Thymus (tissue), 11 donors: ENCODE results near the gene TRIO. TPM values are rescaled to one million over a fixed set of nuclear protein-coding genes. Genes with fewer than 3 reads are reported as not detected.

ENCODE experiments used
- DNase-seq, 9 donors: peaks; one replicate each; pipeline ENCODE4 v3.0.0-alpha.2; 2013; ENCODE audit warnings: low spot score in 9 of 9, low read depth in 6 of 9, missing footprints in 1 of 9
- H3K27ac ChIP-seq, 2 donors: one replicate each; pipeline ENCODE4 v1.5.1; 2013; ENCODE audit warnings: control low read depth in 1 of 2, low read depth in 1 of 2, low read length in 1 of 2, mild to moderate bottlenecking in 1 of 2, moderate library complexity in 1 of 2
- H3K27me3 ChIP-seq, 2 donors: one replicate each; pipeline ENCODE4 v1.5.1; 2013; ENCODE audit warnings: low read length in 1 of 2; ENCODE audit not compliant: control insufficient read depth in 2 of 2, insufficient read depth in 1 of 2
- H3K36me3 ChIP-seq, 2 donors: one replicate each; pipeline ENCODE4 v1.5.1; 2013; ENCODE audit warnings: low read length in 1 of 2, mild to moderate bottlenecking in 1 of 2, moderate library complexity in 1 of 2; ENCODE audit not compliant: control insufficient read depth in 2 of 2, insufficient read depth in 2 of 2
- H3K4me1 ChIP-seq, 2 donors: one replicate each; pipeline ENCODE4 v1.5.1; 2013; ENCODE audit warnings: low read length in 2 of 2; ENCODE audit not compliant: control insufficient read depth in 2 of 2, insufficient read depth in 2 of 2
- H3K4me3 ChIP-seq, 2 donors: one replicate each; pipeline ENCODE4 v1.5.1; 2013; ENCODE audit warnings: low read length in 2 of 2, control low read depth in 1 of 2, mild to moderate bottlenecking in 1 of 2
- H3K9me3 ChIP-seq, 2 donors: one replicate each; pipeline ENCODE4 v1.5.1; 2013; ENCODE audit warnings: low read length in 1 of 2, mild to moderate bottlenecking in 1 of 2; ENCODE audit not compliant: control insufficient read depth in 2 of 2, insufficient read depth in 1 of 2
- WGBS: extraction: QIAGEN DNeasy Blood & Tissue Kit; methylation state at CpG from one replicate; pipeline ENCODE4 v1.1.7; 2013; 5-methylcytosine and 5-hydroxymethylcytosine counted together
- polyA plus RNA-seq: library from polyadenylated mRNA; stranded (reverse); fragments of 200-250 nt; gene quantifications from one replicate; pipeline ENCODE4 v1.2.3, GENCODE V29; 2013
- total RNA-seq: library from RNA; stranded (reverse); fragments of 120-200 nt; gene quantifications from one replicate; pipeline ENCODE4 v1.2.4, GENCODE V29; 2013
- donor health status: healthy.

The TRIO gene
- total and polyA plus RNA-seq, 2 donors: 26.9 to 52.1 TPM

DNA sequence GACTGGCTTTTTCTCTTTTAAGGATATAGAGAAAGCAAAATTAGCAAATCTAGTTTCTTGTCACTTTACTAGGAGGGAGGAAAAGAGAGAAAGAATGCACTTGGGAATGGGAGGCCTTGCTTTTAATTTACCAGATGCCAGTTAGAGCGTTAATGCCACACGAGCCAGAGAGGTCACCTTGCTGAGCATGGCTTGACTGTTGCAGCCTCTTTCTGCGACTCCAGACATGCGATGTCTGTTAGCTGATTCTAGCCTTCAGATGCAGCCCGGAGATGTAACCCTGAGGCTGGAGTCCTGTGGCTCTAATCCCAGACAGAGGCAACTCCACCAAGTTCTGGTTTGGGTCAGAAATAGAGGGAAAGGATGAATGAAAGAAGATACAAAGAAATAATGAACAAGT is 152.5 kb downstream of the TRIO start:
- H3K4me3 ChIP-seq: no peak overlapping the region
- H3K4me1 ChIP-seq: no peaks in the 10 kb centered on the region
- H3K36me3 ChIP-seq: peaks cover 0 to 22% of the 10 kb centered on the region in 2 donors
- H3K27ac ChIP-seq: no peak overlapping the region
- 99% methylated on average over 5 of the region's 5 CpGs for WGBS
- no peaks in the 10 kb centered on the region for H3K27me3 ChIP-seq
- H3K9me3 ChIP-seq: no peaks in the 10 kb centered on the region
- no peak for DNase-seq

DNA sequence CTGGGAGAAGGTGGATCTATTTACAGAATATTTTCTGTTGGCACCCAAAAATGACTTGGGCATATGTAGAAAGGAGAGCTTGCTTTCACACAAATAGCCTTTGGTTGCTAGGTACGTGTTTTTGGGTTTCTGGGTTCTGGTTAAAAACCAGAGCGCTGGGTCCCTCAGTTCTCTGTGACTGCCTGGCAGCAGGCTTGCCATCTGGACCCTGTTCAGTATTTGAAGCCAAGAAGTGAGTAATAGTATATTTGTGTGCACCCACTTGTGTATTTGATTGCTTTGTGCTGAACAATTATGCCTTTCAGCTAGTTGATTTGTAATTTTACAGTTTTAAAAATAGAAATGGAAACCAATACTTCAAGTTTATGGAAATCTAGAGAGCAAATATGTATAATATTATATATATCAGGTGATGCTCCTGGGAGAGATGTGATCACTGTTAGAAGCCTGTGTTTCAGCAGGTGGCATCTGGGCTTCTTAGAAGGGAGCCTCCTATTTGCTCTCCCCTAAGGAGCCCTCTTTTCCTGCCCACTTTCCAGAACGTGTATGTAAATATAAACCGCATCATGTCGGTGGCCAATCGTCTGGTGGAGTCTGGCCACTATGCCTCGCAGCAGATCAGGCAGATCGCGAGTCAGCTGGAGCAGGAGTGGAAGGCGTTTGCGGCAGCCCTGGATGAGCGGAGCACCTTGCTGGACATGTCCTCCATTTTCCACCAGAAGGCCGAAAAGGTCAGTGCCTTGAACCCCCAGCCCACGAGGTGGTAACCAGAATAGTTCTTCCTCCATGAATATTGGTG is 153.6 kb downstream of the TRIO start:
- DNase-seq: no peak
- Histone ChIP-seq H3K4me1 (no peaks in the 10 kb centered on the region), H3K27me3 (no peaks in the 10 kb centered on the region), H3K4me3 (no peak overlapping the region), H3K36me3 (peaks cover 0 to 22% of the 10 kb centered on the region in 2 donors), H3K27ac (no peak overlapping the region), H3K9me3 (no peaks in the 10 kb centered on the region)
- WGBS: 96% methylated on average over 14 of the region's 14 CpGs

DNA sequence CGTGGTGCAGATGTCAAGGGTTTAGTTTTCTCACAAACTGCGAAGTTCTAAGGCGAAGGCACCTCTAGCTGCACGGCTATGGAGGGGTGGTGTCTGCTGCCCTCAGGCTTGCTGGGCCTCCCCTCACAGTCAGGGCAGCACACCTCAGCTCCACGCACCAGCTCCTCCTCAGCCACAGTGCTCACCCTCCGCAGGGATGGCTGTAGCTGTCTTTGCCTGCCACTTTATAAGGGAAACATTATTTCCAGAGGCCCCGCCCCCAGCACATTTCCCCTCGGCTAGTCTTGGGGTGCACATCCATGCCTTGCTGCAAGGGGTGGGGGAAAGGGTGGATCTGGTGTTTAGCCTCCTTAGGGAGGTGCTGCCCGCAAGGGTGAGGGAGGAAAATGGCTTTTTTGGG is 154.6 kb downstream of the TRIO start:
- no peaks in the 10 kb centered on the region for H3K9me3 ChIP-seq
- no peaks in the 10 kb centered on the region for H3K27me3 ChIP-seq
- DNase-seq: no peak
- H3K4me3 ChIP-seq: no peak overlapping the region
- no peak overlapping the region for H3K27ac ChIP-seq
- H3K4me1 ChIP-seq: no peaks in the 10 kb centered on the region
- 98% methylated on average over 9 of the region's 9 CpGs for WGBS
- H3K36me3 ChIP-seq: peaks cover 0 to 22% of the 10 kb centered on the region in 2 donors

DNA sequence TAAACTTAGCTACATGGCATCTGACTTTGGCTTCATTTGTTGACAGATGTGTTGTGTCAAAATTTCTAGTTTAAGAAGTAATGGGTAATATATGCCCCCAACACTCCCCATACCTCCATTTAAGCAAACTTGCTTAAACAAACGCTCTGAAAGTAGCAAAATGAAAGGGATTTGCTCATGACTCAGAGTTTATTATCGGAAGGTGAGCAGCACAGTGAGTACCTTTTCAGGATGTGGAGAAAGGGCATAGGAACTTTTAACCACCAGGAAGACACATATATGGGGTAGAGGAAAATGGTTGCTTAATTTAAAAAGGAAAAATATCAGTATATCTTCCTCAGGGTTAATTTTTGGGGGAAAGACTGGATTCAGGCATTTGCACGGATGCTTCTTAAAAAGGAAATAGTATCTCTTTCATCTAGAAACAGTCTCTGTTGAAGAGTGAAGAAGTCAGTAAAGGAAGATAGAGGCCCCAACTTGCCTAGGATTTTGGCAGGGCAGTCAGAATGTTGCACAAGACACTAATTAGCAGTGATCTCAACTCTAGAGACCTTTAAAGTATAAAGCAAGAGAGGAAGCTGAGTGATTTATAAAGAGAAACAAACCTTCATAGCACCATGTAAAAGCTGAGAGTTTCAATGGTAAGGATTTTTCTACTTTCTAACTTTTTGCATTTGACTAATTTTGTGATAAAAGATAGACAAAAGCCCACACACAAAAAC is 155.1 kb downstream of the TRIO start:
- DNase-seq: no peak
- no peaks in the 10 kb centered on the region for H3K9me3 ChIP-seq
- peaks cover 0 to 18% of the 10 kb centered on the region in 2 donors for H3K36me3 ChIP-seq
- H3K27me3 ChIP-seq: no peaks in the 10 kb centered on the region
- no peak overlapping the region for H3K27ac ChIP-seq
- 95% methylated on average over 3 of the region's 3 CpGs for WGBS
- H3K4me3 ChIP-seq: no peak overlapping the region
- H3K4me1 ChIP-seq: no peaks in the 10 kb centered on the region

DNA sequence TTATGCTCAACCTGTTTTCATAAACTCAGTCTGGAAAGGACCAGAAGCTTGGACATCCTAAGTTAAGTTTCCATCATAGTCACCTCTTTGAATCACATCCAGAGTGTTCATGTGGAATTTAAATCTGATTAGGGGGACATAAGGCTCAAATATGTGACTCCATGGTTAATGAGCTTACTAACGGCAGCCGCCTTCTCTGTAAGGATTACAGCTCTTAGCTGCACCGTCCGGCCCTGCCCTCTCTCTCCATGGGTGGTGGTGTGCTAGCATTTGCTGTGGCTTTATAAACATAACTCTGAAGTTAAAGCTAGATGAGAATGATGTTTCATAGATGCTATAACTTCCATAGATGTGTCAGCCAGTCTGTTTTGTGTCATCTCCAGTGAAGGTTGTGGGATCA is 156.5 kb downstream of the TRIO start:
- 97% methylated on average over 4 of the region's 4 CpGs for whole genome bisulfite sequencing

DNA sequence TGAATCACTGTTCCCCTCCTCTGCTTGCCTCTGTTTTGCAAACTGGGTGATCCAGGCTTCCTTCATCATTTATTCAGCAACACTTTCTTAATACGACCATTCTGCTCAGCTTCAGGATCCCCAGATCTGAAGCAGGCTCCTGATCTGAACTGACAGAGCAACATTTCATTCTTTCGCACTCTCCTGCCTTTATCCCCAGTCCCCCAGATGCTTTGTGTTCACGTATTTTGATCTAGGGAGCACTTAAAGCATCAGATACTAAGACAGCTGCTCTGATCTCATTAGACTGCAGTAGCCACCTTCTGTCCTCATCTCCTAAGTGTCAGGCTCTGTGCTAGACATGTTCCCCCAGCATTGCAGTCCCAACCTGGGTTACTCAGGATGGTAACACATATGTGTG is 158.0 kb downstream of the TRIO start:
- Histone ChIP-seq H3K9me3 (no peaks in the 10 kb centered on the region), H3K36me3 (peaks cover 0 to 20% of the 10 kb centered on the region in 2 donors), H3K4me3 (no peak overlapping the region), H3K27me3 (no peaks in the 10 kb centered on the region), H3K27ac (no peak overlapping the region), H3K4me1 (no peaks in the 10 kb centered on the region)
- WGBS: 96% methylated on average over 3 of the region's 3 CpGs
- no peak for DNase-seq

More for the DNA sequence above, 156.5 kb downstream of the TRIO start:
- DNase-seq: no peak
- Histone ChIP-seq H3K4me1 (no peaks in the 10 kb centered on the region), H3K27me3 (no peaks in the 10 kb centered on the region), H3K36me3 (peaks cover 0 to 20% of the 10 kb centered on the region in 2 donors), H3K4me3 (no peak overlapping the region), H3K27ac (no peak overlapping the region), H3K9me3 (no peaks in the 10 kb centered on the region)

DNA sequence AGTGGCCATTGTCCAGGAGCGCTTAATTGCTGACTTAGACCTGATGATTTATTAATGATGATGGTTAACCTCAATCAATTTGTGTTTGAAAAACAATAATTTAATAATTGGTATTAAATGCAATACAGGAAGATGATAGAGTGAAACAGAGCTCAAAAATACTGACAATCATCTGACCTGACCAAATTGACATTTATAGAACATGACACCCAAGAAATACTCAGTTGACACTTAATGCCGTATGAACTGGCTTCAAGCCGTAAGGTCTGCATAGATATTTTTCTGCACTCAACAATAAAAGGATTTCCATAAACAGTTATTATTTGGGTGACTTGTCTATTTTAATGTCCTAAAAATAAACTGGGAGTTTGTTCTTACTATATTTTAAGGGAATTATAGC is 159.2 kb downstream of the TRIO start:
- H3K36me3 ChIP-seq: peaks cover 0 to 17% of the 10 kb centered on the region in 2 donors
- no peaks in the 10 kb centered on the region for H3K27me3 ChIP-seq
- H3K4me3 ChIP-seq: no peak overlapping the region
- H3K9me3 ChIP-seq: no peaks in the 10 kb centered on the region
- no peaks in the 10 kb centered on the region for H3K4me1 ChIP-seq
- no peak overlapping the region for H3K27ac ChIP-seq
- DNase-seq: no peak
- WGBS: 97% methylated on average over 3 of the region's 3 CpGs

DNA sequence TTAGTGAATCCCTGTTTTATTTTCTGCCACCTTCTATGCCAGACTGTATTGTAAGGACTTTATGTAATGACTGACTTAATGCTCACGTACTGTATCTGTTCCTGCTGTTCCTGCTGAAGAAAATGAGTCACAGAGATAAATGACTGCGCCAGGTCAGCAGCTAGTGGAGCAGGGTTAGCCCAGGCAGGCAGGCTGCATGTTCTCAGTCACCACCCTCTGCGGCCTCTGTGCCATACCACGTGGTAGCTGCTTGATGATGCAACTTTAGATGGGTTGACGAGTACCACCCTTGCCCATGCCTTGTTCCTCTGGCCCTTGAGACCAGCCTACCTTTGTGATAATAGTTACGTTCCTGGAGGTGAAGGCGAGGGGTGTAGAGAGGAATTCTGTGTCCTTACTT is 161.9 kb downstream of the TRIO start:
- Histone ChIP-seq H3K4me1 (no peaks in the 10 kb centered on the region), H3K27me3 (no peaks in the 10 kb centered on the region), H3K27ac (no peak overlapping the region), H3K4me3 (no peak overlapping the region), H3K9me3 (no peaks in the 10 kb centered on the region), H3K36me3 (peaks cover 0 to 9% of the 10 kb centered on the region in 2 donors)
- no peak for DNase-seq
- 95% methylated on average over 7 of the region's 7 CpGs for WGBS

DNA sequence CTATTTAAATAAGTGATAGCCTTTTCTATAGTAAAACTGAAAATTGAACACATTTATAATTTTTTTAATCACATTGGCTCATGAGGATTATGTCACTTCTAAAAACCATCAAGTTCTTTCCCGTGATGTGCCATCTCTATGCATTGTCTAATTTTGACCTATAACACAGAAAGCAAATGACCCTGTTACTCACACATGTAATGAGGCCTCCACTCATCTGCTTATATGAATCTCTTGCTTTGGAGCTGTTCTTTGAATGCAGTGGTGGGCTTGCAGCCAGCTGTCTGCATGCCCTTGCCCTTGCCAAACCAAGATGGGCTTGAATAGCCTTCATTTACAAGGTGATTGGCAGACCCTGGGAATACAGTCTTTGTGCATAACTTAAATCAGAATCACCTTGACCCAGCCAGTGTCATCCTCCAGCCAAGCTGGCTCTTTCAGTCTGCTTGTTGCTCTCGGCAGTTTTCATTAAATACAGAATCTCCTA is 163.2 kb downstream of the TRIO start:
- no peaks in the 10 kb centered on the region for H3K9me3 ChIP-seq
- no peak overlapping the region for H3K4me3 ChIP-seq
- no peaks in the 10 kb centered on the region for H3K27me3 ChIP-seq
- 98% methylated on average over 2 of the region's 2 CpGs for WGBS
- H3K4me1 ChIP-seq: no peaks in the 10 kb centered on the region
- DNase-seq: no peak
- H3K27ac ChIP-seq: no peak overlapping the region
- peaks cover 0 to 14% of the 10 kb centered on the region in 2 donors for H3K36me3 ChIP-seq
